ENCODE data around the gene COG7. TPM values are rescaled to one million over a fixed set of nuclear protein-coding genes. Genes with fewer than 3 reads are reported as not detected.

COG7 gene
- total RNA-seq, 1 experiment from 2014 or later: 22.1 TPM

DNA sequence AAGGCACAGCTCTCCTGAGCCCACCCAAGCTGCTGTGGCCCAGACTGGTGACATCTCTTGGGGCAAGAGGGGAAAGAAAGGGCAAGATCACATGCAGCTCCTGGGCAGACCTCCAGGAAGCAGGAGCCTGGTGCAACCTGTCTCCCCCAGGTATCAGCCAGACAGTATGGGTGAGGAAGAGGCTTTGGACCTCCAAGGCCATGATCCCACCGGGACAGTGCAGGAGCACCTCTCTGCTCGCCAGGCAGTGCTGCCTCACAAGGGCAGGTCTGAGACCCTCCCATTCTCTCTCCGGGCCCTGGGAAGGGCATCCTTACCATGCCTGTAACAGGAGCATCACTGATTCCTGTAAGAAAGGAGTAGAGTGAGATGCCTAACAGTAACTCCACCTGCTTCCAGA, 25.6 kb upstream of the COG7 start:
- H3K4me1 ChIP-seq (ENCODE audit: control insufficient read depth in 1 of 2, insufficient read depth in 2 of 2, low read length in 2 of 2): no peaks in the 10 kb centered on the region
- H3K4me2 ChIP-seq (ENCODE audit: low read length): no peak overlapping the region
- H3K79me2 ChIP-seq (ENCODE audit: insufficient read depth, low read length): no peaks in the 10 kb centered on the region
- H3K9me2 ChIP-seq (ENCODE audit: insufficient read depth): no peaks in the 10 kb centered on the region
- BruUV-seq (replicated peaks): no TSS peak
- H3K4me3 ChIP-seq (replicated peaks in 1 of 2; ENCODE audit: low read depth in 1 of 2, low read length in 2 of 2): no peak overlapping the region
- no peak overlapping the region for H3K27ac ChIP-seq (ENCODE audit: low read depth, low read length)
- intact Hi-C loops (cut with micrococcal nuclease): loop anchor here (10.0 kb wide), 1 partner anchor 56 kb away; no protein-coding TSS in a partner anchor
- CTCF ChIA-PET: no interaction called here
- H3K9me3 ChIP-seq (ENCODE audit: control insufficient read depth in 1 of 2, insufficient read depth in 1 of 2, low read depth in 1 of 2, low read length in 2 of 2): no peaks in the 10 kb centered on the region
- ATAC-seq: no peak
- peaks cover 58 to 66% of the 10 kb centered on the region in 2 experiments for H3K36me3 ChIP-seq (ENCODE audit: control insufficient read depth in 1 of 2, insufficient read depth in 2 of 2, low read length in 2 of 2)
- RAD21 ChIA-PET (ENCODE audit: low non-redundant PET in 1 of 2, low total read pairs in 2 of 2, uncharacterized antibody in 2 of 2, unreplicated experiment in 2 of 2): no interaction called here
- POLR2A ChIA-PET: no interaction called here
- no peak overlapping the region for H2AFZ ChIP-seq (ENCODE audit: low read depth, low read length, poor library complexity, severe bottlenecking)
- H3K9ac ChIP-seq (ENCODE audit: low read length): no peak overlapping the region
- DNase-seq (ENCODE audit: low read depth, low spot score): no peak
- H4K20me1 ChIP-seq (ENCODE audit: insufficient read depth): no peaks in the 10 kb centered on the region; the same call in 1 of the 2 replicates
- TF ChIP-seq YY1 (IDR thresholded peaks at IDR 0.05; ENCODE audit: extremely low read depth, insufficient replicate concordance, low read depth, low read length): no peak
- TF ChIP-seq, protein P1, sequence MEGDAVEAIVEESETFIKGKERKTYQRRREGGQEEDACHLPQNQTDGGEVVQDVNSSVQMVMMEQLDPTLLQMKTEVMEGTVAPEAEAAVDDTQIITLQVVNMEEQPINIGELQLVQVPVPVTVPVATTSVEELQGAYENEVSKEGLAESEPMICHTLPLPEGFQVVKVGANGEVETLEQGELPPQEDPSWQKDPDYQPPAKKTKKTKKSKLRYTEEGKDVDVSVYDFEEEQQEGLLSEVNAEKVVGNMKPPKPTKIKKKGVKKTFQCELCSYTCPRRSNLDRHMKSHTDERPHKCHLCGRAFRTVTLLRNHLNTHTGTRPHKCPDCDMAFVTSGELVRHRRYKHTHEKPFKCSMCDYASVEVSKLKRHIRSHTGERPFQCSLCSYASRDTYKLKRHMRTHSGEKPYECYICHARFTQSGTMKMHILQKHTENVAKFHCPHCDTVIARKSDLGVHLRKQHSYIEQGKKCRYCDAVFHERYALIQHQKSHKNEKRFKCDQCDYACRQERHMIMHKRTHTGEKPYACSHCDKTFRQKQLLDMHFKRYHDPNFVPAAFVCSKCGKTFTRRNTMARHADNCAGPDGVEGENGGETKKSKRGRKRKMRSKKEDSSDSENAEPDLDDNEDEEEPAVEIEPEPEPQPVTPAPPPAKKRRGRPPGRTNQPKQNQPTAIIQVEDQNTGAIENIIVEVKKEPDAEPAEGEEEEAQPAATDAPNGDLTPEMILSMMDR (IDR thresholded peaks at IDR 0.05 in 2 of 3, conservative IDR thresholded peaks at IDR 0.05 in 1 of 3; ENCODE audit: borderline replicate concordance in 1 of 3, insufficient read depth in 1 of 3, low read depth in 2 of 3, low read length in 2 of 3): no peak
- TF ChIP-seq, protein P2, sequence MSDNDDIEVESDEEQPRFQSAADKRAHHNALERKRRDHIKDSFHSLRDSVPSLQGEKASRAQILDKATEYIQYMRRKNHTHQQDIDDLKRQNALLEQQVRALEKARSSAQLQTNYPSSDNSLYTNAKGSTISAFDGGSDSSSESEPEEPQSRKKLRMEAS (IDR thresholded peaks at IDR 0.05): no peak
- TF ChIP-seq FOSL1 (IDR thresholded peaks at IDR 0.05; ENCODE audit: low read depth): no peak
- TF ChIP-seq JUND (IDR thresholded peaks at IDR 0.05): no peak
- no peak for TF ChIP-seq CEBPB (IDR thresholded peaks at IDR 0.05; ENCODE audit: low read depth)
- TF ChIP-seq EZH2phosphoT487 (IDR thresholded peaks at IDR 0.05; ENCODE audit: borderline replicate concordance): no peak
- TF ChIP-seq EZH2 (IDR thresholded peaks at IDR 0.05): no peak
- TF ChIP-seq TCF7L2 (IDR thresholded peaks at IDR 0.05; ENCODE audit: borderline replicate concordance, extremely low read depth, insufficient read depth, insufficient read length): no peak
- no peak for TF ChIP-seq ZNF274 (IDR thresholded peaks at IDR 0.05; ENCODE audit: low read depth, low read length)
- TF ChIP-seq EGR1 (IDR thresholded peaks at IDR 0.05; ENCODE audit: low read depth): no peak
- no peak for TF ChIP-seq ZFX (IDR thresholded peaks at IDR 0.05)
- TF ChIP-seq, protein P3, sequence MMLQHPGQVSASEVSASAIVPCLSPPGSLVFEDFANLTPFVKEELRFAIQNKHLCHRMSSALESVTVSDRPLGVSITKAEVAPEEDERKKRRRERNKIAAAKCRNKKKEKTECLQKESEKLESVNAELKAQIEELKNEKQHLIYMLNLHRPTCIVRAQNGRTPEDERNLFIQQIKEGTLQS (IDR thresholded peaks at IDR 0.05): no peak
- TF ChIP-seq, protein P4, sequence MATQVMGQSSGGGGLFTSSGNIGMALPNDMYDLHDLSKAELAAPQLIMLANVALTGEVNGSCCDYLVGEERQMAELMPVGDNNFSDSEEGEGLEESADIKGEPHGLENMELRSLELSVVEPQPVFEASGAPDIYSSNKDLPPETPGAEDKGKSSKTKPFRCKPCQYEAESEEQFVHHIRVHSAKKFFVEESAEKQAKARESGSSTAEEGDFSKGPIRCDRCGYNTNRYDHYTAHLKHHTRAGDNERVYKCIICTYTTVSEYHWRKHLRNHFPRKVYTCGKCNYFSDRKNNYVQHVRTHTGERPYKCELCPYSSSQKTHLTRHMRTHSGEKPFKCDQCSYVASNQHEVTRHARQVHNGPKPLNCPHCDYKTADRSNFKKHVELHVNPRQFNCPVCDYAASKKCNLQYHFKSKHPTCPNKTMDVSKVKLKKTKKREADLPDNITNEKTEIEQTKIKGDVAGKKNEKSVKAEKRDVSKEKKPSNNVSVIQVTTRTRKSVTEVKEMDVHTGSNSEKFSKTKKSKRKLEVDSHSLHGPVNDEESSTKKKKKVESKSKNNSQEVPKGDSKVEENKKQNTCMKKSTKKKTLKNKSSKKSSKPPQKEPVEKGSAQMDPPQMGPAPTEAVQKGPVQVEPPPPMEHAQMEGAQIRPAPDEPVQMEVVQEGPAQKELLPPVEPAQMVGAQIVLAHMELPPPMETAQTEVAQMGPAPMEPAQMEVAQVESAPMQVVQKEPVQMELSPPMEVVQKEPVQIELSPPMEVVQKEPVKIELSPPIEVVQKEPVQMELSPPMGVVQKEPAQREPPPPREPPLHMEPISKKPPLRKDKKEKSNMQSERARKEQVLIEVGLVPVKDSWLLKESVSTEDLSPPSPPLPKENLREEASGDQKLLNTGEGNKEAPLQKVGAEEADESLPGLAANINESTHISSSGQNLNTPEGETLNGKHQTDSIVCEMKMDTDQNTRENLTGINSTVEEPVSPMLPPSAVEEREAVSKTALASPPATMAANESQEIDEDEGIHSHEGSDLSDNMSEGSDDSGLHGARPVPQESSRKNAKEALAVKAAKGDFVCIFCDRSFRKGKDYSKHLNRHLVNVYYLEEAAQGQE (IDR thresholded peaks at IDR 0.05; ENCODE audit: low read depth): no peak
- H3K27me3 ChIP-seq (ENCODE audit: insufficient read depth, low read length): no peaks in the 10 kb centered on the region

All from HCT116 (cell line).